ENCODE results near the gene METTL1.

METTL1 gene

GRCh38 chr12:57783466-57783801 lies 11.5 kb upstream of the METTL1 start:
- H3K4me3 ChIP-seq (replicated peaks; ENCODE audit: low read depth, low read length) = peak overlapping the region; percentile 89

GRCh38 chr12:57782608-57783465 lies 10.9 kb upstream of the METTL1 start, which contains the start of gene TSFM:
TSS of gene TSFM (plus strand) at chr12:57782787. CDS start at chr12:57782802, 15 bp downstream.
- Histone ChIP-seq H3K36me3 (ENCODE audit: control insufficient read depth, insufficient read depth, low read length) (peaks cover 4% of the 10 kb centered on the region), H3K27me3 (replicated peaks; ENCODE audit: control insufficient read depth, insufficient read depth, low read length) (no peaks in the 10 kb centered on the region), H3K4me3 (replicated peaks; ENCODE audit: low read depth, low read length) (peak within 1 kb of the TSS; percentile 89)
- DNase-seq (ENCODE audit: extremely low read depth, insufficient read length) = peak; percentile 88
- peak; percentile 93 for TF ChIP-seq CTCF (IDR thresholded peaks at IDR 0.05; ENCODE audit: insufficient read depth, low read length, poor library complexity, severe bottlenecking)

More at GRCh38 chr12:57783466-57783801, 11.5 kb upstream of the METTL1 start:
- H3K27me3 ChIP-seq (replicated peaks; ENCODE audit: control insufficient read depth, insufficient read depth, low read length) = no peaks in the 10 kb centered on the region
- peaks cover 4% of the 10 kb centered on the region for H3K36me3 ChIP-seq (ENCODE audit: control insufficient read depth, insufficient read depth, low read length)
- TF ChIP-seq CTCF (IDR thresholded peaks at IDR 0.05; ENCODE audit: insufficient read depth, low read length, poor library complexity, severe bottlenecking) = no peak
- DNase-seq (ENCODE audit: extremely low read depth, insufficient read length) = no peak

- H3K4me3 ChIP-seq (replicated peaks; ENCODE audit: low read depth, low read length) = no peak overlapping the region
- H3K36me3 ChIP-seq (ENCODE audit: control insufficient read depth, insufficient read depth, low read length) = peaks cover 4% of the 10 kb centered on the region; the same call in 1 of the 2 replicates
- TF ChIP-seq CTCF (IDR thresholded peaks at IDR 0.05; ENCODE audit: insufficient read depth, low read length, poor library complexity, severe bottlenecking) = no peak
These were observed 10.3 kb upstream of the METTL1 start for GRCh38 chr12:57782243-57782607.

GRCh38 chr12:57781801-57782200 lies 9.9 kb upstream of the METTL1 start:
- Histone ChIP-seq H3K36me3 (ENCODE audit: control insufficient read depth, insufficient read depth, low read length) (peaks cover 2% of the 10 kb centered on the region; the same call in 1 of the 2 replicates), H3K27me3 (replicated peaks; ENCODE audit: control insufficient read depth, insufficient read depth, low read length) (no peaks in the 10 kb centered on the region), H3K4me3 (replicated peaks; ENCODE audit: low read depth, low read length) (no peak overlapping the region)
- DNase-seq (ENCODE audit: extremely low read depth, insufficient read length) = no peak
- no peak for TF ChIP-seq CTCF (IDR thresholded peaks at IDR 0.05; ENCODE audit: insufficient read depth, low read length, poor library complexity, severe bottlenecking)

More at GRCh38 chr12:57782243-57782607, 10.3 kb upstream of the METTL1 start:
- H3K27me3 ChIP-seq (replicated peaks; ENCODE audit: control insufficient read depth, insufficient read depth, low read length) = no peaks in the 10 kb centered on the region
- DNase-seq (ENCODE audit: extremely low read depth, insufficient read length) = no peak

GRCh38 chr12:57781244-57781643 lies 9.3 kb upstream of the METTL1 start:
- no peak for DNase-seq (ENCODE audit: extremely low read depth, insufficient read length)
- no peak overlapping the region for H3K4me3 ChIP-seq (replicated peaks; ENCODE audit: low read depth, low read length)
- TF ChIP-seq CTCF (IDR thresholded peaks at IDR 0.05; ENCODE audit: insufficient read depth, low read length, poor library complexity, severe bottlenecking) = no peak
- peaks cover 2% of the 10 kb centered on the region; the same call in 1 of the 2 replicates for H3K36me3 ChIP-seq (ENCODE audit: control insufficient read depth, insufficient read depth, low read length)
- no peaks in the 10 kb centered on the region for H3K27me3 ChIP-seq (replicated peaks; ENCODE audit: control insufficient read depth, insufficient read depth, low read length)

All from GM06990 (cell line).